ENCODE measurements around the gene COPA.

DNA sequence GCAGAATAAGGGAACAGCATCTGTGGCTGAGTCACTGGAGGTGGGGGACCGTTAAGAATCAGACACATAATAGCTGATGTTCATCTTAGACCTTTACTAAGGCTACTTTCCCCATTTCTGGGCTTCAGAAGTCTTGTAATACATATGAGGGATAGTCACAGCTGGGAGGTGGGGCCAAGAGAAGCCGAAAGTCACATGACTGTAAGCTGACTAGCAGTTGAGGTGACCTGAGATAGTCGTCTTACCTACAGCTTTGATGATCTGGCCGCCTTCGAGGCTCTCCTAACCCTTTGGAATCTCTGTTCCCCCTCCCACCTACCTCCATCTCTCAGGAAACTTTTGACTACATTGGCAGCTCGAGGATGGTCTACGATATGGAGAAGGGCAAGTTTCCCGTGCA is 9.5 kb upstream of the COPA start:
- TF ChIP-seq TOX (CRISPR knock-in tag; IDR thresholded peaks at IDR 0.05; ENCODE audit: borderline replicate concordance) (no peak), ZFP30 (CRISPR knock-in tag; IDR thresholded peaks at IDR 0.05) (no peak), ESRRG (CRISPR knock-in tag; IDR thresholded peaks at IDR 0.05) (no peak), RARB (CRISPR knock-in tag; IDR thresholded peaks at IDR 0.05) (no peak), BACH2 (CRISPR knock-in tag; IDR thresholded peaks at IDR 0.05; ENCODE audit: borderline replicate concordance) (no peak), PPARA (CRISPR knock-in tag; IDR thresholded peaks at IDR 0.05; ENCODE audit: borderline replicate concordance) (no peak), CSDC2 (CRISPR knock-in tag; IDR thresholded peaks at IDR 0.05) (no peak), ZNF70 (CRISPR knock-in tag; IDR thresholded peaks at IDR 0.05) (no peak), ARNTL (CRISPR knock-in tag; IDR thresholded peaks at IDR 0.05; ENCODE audit: borderline replicate concordance, low read depth) (no peak)
- TF ChIP-seq, protein P1, sequence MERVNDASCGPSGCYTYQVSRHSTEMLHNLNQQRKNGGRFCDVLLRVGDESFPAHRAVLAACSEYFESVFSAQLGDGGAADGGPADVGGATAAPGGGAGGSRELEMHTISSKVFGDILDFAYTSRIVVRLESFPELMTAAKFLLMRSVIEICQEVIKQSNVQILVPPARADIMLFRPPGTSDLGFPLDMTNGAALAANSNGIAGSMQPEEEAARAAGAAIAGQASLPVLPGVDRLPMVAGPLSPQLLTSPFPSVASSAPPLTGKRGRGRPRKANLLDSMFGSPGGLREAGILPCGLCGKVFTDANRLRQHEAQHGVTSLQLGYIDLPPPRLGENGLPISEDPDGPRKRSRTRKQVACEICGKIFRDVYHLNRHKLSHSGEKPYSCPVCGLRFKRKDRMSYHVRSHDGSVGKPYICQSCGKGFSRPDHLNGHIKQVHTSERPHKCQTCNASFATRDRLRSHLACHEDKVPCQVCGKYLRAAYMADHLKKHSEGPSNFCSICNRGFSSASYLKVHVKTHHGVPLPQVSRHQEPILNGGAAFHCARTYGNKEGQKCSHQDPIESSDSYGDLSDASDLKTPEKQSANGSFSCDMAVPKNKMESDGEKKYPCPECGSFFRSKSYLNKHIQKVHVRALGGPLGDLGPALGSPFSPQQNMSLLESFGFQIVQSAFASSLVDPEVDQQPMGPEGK (CRISPR knock-in tag; IDR thresholded peaks at IDR 0.05; ENCODE audit: borderline replicate concordance): no peak
- TF ChIP-seq, protein P2, sequence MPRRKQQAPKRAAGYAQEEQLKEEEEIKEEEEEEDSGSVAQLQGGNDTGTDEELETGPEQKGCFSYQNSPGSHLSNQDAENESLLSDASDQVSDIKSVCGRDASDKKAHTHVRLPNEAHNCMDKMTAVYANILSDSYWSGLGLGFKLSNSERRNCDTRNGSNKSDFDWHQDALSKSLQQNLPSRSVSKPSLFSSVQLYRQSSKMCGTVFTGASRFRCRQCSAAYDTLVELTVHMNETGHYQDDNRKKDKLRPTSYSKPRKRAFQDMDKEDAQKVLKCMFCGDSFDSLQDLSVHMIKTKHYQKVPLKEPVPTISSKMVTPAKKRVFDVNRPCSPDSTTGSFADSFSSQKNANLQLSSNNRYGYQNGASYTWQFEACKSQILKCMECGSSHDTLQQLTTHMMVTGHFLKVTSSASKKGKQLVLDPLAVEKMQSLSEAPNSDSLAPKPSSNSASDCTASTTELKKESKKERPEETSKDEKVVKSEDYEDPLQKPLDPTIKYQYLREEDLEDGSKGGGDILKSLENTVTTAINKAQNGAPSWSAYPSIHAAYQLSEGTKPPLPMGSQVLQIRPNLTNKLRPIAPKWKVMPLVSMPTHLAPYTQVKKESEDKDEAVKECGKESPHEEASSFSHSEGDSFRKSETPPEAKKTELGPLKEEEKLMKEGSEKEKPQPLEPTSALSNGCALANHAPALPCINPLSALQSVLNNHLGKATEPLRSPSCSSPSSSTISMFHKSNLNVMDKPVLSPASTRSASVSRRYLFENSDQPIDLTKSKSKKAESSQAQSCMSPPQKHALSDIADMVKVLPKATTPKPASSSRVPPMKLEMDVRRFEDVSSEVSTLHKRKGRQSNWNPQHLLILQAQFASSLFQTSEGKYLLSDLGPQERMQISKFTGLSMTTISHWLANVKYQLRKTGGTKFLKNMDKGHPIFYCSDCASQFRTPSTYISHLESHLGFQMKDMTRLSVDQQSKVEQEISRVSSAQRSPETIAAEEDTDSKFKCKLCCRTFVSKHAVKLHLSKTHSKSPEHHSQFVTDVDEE (CRISPR knock-in tag; IDR thresholded peaks at IDR 0.05): no peak
- TF ChIP-seq, protein P3, sequence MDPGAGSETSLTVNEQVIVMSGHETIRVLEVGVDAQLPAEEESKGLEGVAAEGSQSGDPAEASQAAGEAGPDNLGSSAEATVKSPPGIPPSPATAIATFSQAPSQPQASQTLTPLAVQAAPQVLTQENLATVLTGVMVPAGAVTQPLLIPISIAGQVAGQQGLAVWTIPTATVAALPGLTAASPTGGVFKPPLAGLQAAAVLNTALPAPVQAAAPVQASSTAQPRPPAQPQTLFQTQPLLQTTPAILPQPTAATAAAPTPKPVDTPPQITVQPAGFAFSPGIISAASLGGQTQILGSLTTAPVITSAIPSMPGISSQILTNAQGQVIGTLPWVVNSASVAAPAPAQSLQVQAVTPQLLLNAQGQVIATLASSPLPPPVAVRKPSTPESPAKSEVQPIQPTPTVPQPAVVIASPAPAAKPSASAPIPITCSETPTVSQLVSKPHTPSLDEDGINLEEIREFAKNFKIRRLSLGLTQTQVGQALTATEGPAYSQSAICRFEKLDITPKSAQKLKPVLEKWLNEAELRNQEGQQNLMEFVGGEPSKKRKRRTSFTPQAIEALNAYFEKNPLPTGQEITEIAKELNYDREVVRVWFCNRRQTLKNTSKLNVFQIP (CRISPR knock-in tag; IDR thresholded peaks at IDR 0.05; ENCODE audit: borderline replicate concordance, low read depth): no peak
- TF ChIP-seq, protein P4, sequence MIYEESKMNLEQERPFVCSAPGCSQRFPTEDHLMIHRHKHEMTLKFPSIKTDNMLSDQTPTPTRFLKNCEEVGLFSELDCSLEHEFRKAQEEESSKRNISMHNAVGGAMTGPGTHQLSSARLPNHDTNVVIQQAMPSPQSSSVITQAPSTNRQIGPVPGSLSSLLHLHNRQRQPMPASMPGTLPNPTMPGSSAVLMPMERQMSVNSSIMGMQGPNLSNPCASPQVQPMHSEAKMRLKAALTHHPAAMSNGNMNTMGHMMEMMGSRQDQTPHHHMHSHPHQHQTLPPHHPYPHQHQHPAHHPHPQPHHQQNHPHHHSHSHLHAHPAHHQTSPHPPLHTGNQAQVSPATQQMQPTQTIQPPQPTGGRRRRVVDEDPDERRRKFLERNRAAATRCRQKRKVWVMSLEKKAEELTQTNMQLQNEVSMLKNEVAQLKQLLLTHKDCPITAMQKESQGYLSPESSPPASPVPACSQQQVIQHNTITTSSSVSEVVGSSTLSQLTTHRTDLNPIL (CRISPR knock-in tag; IDR thresholded peaks at IDR 0.05; ENCODE audit: low read depth): no peak
